Measurements from ENCODE around the gene CRADD. TPM values are rescaled to one million over a fixed set of nuclear protein-coding genes. Genes with fewer than 3 reads are reported as not detected.

Gene CRADD
- total RNA-seq, 6 donors from 2014 or later: 13.7 to 40.7 (median 29.0) TPM

GRCh38 chr12:93818488-93819049 is 141.4 kb downstream of the CRADD start:
- no peak for DNase-seq
- no peaks in the 10 kb centered on the region for H3K36me3 ChIP-seq
- H3K27ac ChIP-seq: peak overlapping the region; percentile 71 to 82 (median 74)
- ATAC-seq (ENCODE audit: low FRiP score in 2 of 2): no peak
- WGBS, 2 donors: 62 to 73% methylated on average over 9 of the region's 9 CpGs
- H3K27me3 ChIP-seq: no peaks in the 10 kb centered on the region
- no peaks in the 10 kb centered on the region for H3K9me3 ChIP-seq
- no peak overlapping the region for H3K4me3 ChIP-seq
- TF ChIP-seq CTCF (IDR thresholded peaks at IDR 0.05) (no peak), POLR2A (IDR thresholded peaks at IDR 0.05) (no peak), POLR2AphosphoS5 (IDR thresholded peaks at IDR 0.05) (no peak), EP300 (IDR thresholded peaks at IDR 0.05) (no peak)
- H3K4me1 ChIP-seq: peaks cover 33 to 38% (median 34%) of the 10 kb centered on the region in 4 donors

DNA sequence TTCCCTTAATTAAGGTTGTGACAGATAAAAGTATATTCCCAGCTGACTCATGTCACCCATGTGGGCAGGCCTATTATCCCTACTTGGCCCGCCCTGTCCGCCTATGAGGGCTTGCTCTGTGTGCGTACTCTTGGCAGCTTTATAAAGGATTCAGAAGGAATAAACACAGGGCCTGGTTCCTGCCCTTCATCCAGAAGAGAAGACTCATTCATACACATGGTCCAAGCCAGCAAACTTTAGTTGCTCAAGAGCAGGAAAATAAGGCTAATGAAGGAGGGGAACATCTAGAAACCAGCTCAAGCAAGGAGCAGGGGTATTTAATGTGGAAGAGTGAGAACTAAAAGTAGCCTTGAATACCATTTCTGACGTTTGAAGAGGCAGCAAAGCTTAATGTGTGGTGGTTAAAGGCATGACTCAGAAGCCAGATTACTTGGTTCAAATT is 141.9 kb downstream of the CRADD start:
- DNase-seq: peak in 1 of 2 donors; percentile 49
- 43 to 55% methylated on average over 4 of the region's 4 CpGs for WGBS, 2 donors

DNA sequence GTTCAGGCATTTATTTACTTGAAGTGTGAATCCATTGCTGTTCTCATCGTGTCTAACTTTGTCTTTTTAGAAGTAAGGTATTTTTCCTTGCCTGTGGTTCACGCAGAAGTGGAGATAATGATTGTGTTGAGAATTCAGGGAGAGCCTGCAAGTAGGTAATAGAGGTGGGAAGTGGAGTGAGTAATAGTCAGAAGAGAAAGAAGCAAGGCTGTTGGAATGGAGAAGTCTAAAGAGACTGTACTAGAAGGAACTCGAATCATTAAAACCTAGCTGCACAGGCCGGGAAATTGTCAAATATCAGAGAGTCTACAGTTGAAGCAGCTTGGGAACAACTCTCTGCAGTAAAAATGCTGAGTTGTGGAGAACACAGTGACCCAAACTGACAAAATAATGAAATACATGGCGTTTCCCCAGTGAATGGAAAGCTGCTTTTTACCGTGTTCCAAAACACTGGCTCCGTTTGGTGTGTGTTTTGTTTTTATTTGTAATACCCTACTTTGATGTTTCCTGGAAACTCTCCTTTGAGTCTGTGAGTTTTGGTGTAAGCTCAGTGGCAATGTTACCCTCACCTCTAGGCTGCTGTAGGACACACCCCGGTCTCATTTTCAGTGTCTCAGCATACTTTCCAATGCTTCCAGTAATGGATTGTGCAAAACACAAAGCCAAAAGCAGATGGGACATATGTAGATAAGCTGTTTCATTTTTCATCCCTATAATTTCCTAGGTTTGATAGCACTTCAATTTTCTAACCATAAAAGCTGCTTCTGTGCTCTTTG is 146.6 kb downstream of the CRADD start:
- Histone ChIP-seq H3K4me1 (peaks cover 17 to 31% (median 25%) of the 10 kb centered on the region in 4 donors), H3K27me3 (no peaks in the 10 kb centered on the region), H3K36me3 (no peaks in the 10 kb centered on the region), H3K4me3 (no peak overlapping the region), H3K27ac (peak overlapping the region in 2 of 4 donors; percentile 11 to 32), H3K9me3 (no peaks in the 10 kb centered on the region)
- DNase-seq: no peak
- WGBS, 2 donors: 67 to 71% methylated on average over 8 of the region's 8 CpGs
- ATAC-seq (ENCODE audit: low FRiP score in 2 of 2): peak in 1 of 2 donors; percentile 44
- no peak for TF ChIP-seq POLR2AphosphoS5 (IDR thresholded peaks at IDR 0.05)
- no peak for TF ChIP-seq POLR2A (IDR thresholded peaks at IDR 0.05)
- TF ChIP-seq CTCF (IDR thresholded peaks at IDR 0.05): no peak
- TF ChIP-seq EP300 (IDR thresholded peaks at IDR 0.05): no peak

More for the DNA sequence above, 141.9 kb downstream of the CRADD start:
- no peak overlapping the region for H3K4me3 ChIP-seq
- H3K9me3 ChIP-seq: no peaks in the 10 kb centered on the region
- peak; percentile 78 to 82 for TF ChIP-seq POLR2AphosphoS5 (IDR thresholded peaks at IDR 0.05)
- TF ChIP-seq EP300 (IDR thresholded peaks at IDR 0.05): no peak
- TF ChIP-seq CTCF (IDR thresholded peaks at IDR 0.05): no peak
- no peaks in the 10 kb centered on the region for H3K27me3 ChIP-seq
- H3K27ac ChIP-seq: peak overlapping the region; percentile 71 to 82 (median 74)
- H3K4me1 ChIP-seq: peaks cover 29 to 33% (median 32%) of the 10 kb centered on the region in 4 donors
- ATAC-seq (ENCODE audit: low FRiP score in 2 of 2): peak; percentile 77 to 80
- no peaks in the 10 kb centered on the region for H3K36me3 ChIP-seq

DNA sequence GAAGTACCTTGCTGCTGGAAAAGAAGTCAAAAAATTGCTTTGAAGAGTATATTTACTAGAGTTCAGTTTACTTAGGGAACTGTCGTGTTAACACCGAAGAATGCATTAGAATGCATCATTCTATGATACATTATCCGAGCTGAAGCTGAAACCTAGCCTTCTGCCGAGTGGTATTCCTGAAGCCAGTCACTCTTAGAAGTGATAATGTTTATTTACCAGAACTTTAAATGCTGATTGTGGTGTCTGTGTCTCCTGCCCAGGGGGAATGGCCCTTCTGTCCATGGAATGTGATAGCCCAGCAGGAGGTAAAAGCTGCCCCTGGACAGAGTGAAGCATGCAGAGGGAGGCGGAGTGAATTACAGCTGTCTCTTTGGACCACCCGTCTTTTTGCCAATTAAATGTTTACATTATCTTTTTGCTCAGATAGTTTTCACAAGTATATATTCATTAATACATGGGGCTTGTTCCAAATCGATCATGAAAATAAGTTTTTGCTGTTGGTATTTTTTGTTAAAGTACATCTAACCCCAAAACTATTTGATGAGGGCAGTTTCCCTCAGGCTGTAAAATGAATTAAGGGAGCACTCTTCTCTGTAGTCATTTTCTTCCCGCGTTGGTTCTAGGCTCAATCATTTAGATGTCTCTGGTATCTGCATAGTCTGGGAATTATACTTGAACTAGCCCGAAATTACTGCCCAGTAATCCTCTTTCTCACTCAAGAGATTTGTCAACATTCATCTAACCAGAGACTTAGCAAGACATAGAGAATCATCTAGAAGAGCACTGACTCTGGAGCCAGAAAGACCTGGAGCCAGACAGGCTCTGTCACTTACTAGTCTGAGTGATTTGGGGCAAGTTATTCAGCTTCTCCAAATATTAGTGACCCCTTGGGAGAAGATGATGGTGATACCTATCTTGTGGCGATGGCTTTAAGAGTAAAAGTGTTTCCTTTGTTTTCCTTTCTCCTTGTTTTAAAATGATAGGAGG is 147.6 kb downstream of the CRADD start:
- no peak for ATAC-seq (ENCODE audit: low FRiP score in 2 of 2)
- H3K27ac ChIP-seq: peak overlapping the region in 1 of 4 donors; percentile 48

More for the DNA sequence above, 147.6 kb downstream of the CRADD start:
- TF ChIP-seq POLR2A (IDR thresholded peaks at IDR 0.05) (no peak), CTCF (IDR thresholded peaks at IDR 0.05) (no peak), POLR2AphosphoS5 (IDR thresholded peaks at IDR 0.05) (no peak), EP300 (IDR thresholded peaks at IDR 0.05) (no peak)
- Histone ChIP-seq H3K9me3 (no peaks in the 10 kb centered on the region), H3K4me3 (no peak overlapping the region), H3K36me3 (no peaks in the 10 kb centered on the region), H3K4me1 (peaks cover 7 to 21% (median 16%) of the 10 kb centered on the region in 4 donors), H3K27me3 (no peaks in the 10 kb centered on the region)
- DNase-seq: no peak
- WGBS, 2 donors: 79 to 80% methylated on average over 11 of the region's 11 CpGs
